Breast epithelium (tissue), 4 donors: Measurements from ENCODE around the gene CSNK1G3. TPM values are rescaled to one million over a fixed set of nuclear protein-coding genes. Genes with fewer than 3 reads are reported as not detected.

Experiments
- DNase-seq, 2 donors: peaks; one replicate each; pipeline ENCODE4 v3.0.0-alpha.2; 2019; ENCODE audit warnings: low spot score in 2 of 2
- H3K27ac ChIP-seq, 2 donors: fragments of 200-600 bp; sonication (generic) in 1 of 2; one replicate each; pipeline ENCODE4 v1.5.1; 2016 to 2019; ENCODE audit warnings: mild to moderate bottlenecking in 1 of 2
- H3K27me3 ChIP-seq, 2 donors: fragments of 200-600 bp; sonication (generic) in 1 of 2; one replicate each; pipeline versions ENCODE4 v1.5.1 to v1.6.0; 2017 to 2019; ENCODE audit warnings: control low read depth in 1 of 2, mild to moderate bottlenecking in 1 of 2
- H3K36me3 ChIP-seq: fragments of 200-600 bp; one replicate; pipeline ENCODE4 v1.5.1; 2019
- H3K4me1 ChIP-seq, 2 donors: fragments of 200-600 bp; sonication (generic); one replicate each; pipeline ENCODE4 v1.5.1; 2016 to 2019; ENCODE audit warnings: control low read depth in 1 of 2
- H3K4me3 ChIP-seq, 3 donors: fragments of 200-600 bp; sonication (generic); 1 replicate in 2 of 3; 2 replicates in 1 of 3; pipeline ENCODE4 v1.5.1; 2016 to 2019; ENCODE audit warnings: mild to moderate bottlenecking in 3 of 3, moderate library complexity in 2 of 3
- H3K9me3 ChIP-seq, 2 donors: fragments of 200-600 bp; sonication (generic) in 1 of 2; one replicate each; pipeline ENCODE4 v1.5.1; 2016 to 2019; ENCODE audit warnings: control low read depth in 1 of 2
- CTCF ChIP-seq, 3 donors: fragments of 450-650 bp; IDR thresholded peaks; one replicate each; pipeline ENCODE4 v1.5.1; 2016 to 2017; ENCODE audit warnings: antibody characterized with exemption in 3 of 3, mild to moderate bottlenecking in 3 of 3, moderate library complexity in 3 of 3
- POLR2A ChIP-seq: fragments of 450-650 bp; IDR thresholded peaks from one replicate; pipeline ENCODE4 v1.6.1; 2016; ENCODE audit warnings: antibody characterized with exemption, mild to moderate bottlenecking, moderate library complexity
- POLR2AphosphoS5 ChIP-seq, 3 donors: sonication (generic); formaldehyde crosslinking; IDR thresholded peaks; one replicate each; pipeline ENCODE4 v1.6.1; 2017; ENCODE audit warnings: antibody characterized with exemption in 3 of 3
- intact Hi-C: fragments of 100-400 bp; cut with DNase I; formaldehyde crosslinking; loops from one replicate; pipeline ENCODE4 v1.15.1; 2023; ENCODE audit warnings: low total_unique reads
- total RNA-seq, 3 donors: library from RNA; depleted of rRNA; stranded (reverse); fragments of >200 nt; gene quantifications; one replicate each; pipeline ENCODE4 v1.1.0, GENCODE V29; 2016

CSNK1G3 gene
- total RNA-seq, 3 donors from 2014 or later, result 37.8 to 77.3 (median 55.7) TPM

GRCh38 chr5:123558762-123559433 lies 46.9 kb downstream of the CSNK1G3 start:
- Histone ChIP-seq H3K36me3 (no peaks in the 10 kb centered on the region), H3K27me3 (no peaks in the 10 kb centered on the region)
- DNase-seq, result no peak

DNA sequence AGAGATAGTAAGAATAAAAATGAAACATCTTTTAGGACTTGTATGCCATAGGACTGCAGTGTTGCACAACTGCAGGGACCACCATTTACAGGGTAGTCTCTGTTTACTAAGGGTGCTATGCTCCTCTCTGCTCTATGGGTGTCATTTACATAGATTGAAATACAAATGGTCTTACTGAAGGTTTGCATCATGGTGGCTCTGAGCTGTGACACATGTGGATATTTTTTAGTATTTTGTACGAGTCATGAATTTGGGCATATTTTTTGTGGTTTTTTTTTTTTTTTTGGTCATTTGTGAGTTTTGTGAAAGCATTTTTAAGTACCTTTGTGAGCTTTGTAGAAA lies 47.4 kb downstream of the CSNK1G3 start:
- Histone ChIP-seq H3K27ac (no peak overlapping the region), H3K36me3 (no peaks in the 10 kb centered on the region), H3K4me1 (no peaks in the 10 kb centered on the region), H3K27me3 (no peaks in the 10 kb centered on the region), H3K9me3 (no peaks in the 10 kb centered on the region), H3K4me3 (no peak overlapping the region)
- intact Hi-C loops, result no loop called here
- no peak for DNase-seq
- no peak for TF ChIP-seq CTCF (IDR thresholded peaks at IDR 0.05)

More at GRCh38 chr5:123558762-123559433, 46.9 kb downstream of the CSNK1G3 start:
- TF ChIP-seq POLR2AphosphoS5 (IDR thresholded peaks at IDR 0.05) (no peak), POLR2A (no peak), CTCF (IDR thresholded peaks at IDR 0.05) (no peak)
- no peak overlapping the region for H3K4me3 ChIP-seq
- no peak overlapping the region for H3K27ac ChIP-seq
- H3K9me3 ChIP-seq, result no peaks in the 10 kb centered on the region
- intact Hi-C loops, result no loop called here
- no peaks in the 10 kb centered on the region for H3K4me1 ChIP-seq

GRCh38 chr5:123561230-123561629 lies 49.3 kb downstream of the CSNK1G3 start:
- Histone ChIP-seq H3K4me1 (no peaks in the 10 kb centered on the region), H3K4me3 (no peak overlapping the region), H3K27ac (no peak overlapping the region), H3K36me3 (no peaks in the 10 kb centered on the region), H3K27me3 (no peaks in the 10 kb centered on the region), H3K9me3 (no peaks in the 10 kb centered on the region)
- intact Hi-C loops, result no loop called here
- no peak for TF ChIP-seq CTCF (IDR thresholded peaks at IDR 0.05)
- TF ChIP-seq POLR2A, result no peak
- TF ChIP-seq POLR2AphosphoS5 (IDR thresholded peaks at IDR 0.05), result no peak
- no peak for DNase-seq

DNA sequence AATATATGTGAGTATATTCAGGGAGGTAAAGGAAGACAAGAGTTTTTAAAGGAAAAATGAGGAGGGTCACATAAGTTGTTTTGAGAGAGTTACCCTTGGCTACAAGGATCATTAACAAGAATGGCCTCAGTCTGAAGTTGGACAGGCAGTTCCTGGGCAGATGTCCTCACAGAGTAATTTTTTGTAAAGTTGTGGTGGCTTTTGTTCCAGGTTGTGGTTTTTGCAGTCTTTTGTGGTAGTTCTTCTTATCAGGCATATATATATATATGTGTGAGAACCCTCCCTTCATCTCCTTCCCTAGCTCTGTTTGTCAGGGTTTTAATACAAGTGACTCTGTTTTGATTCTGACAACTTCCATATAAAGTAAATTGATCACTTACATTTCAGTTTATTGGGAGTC lies 60.0 kb downstream of the CSNK1G3 start:
- Histone ChIP-seq H3K36me3 (no peaks in the 10 kb centered on the region), H3K4me3 (no peak overlapping the region), H3K27me3 (no peaks in the 10 kb centered on the region), H3K27ac (no peak overlapping the region), H3K9me3 (no peaks in the 10 kb centered on the region), H3K4me1 (no peaks in the 10 kb centered on the region)
- TF ChIP-seq POLR2A (no peak), POLR2AphosphoS5 (IDR thresholded peaks at IDR 0.05) (no peak), CTCF (IDR thresholded peaks at IDR 0.05) (no peak)
- intact Hi-C loops, result no loop called here
- no peak for DNase-seq

GRCh38 chr5:123578390-123578789 lies 66.4 kb downstream of the CSNK1G3 start:
- H3K4me1 ChIP-seq, result no peaks in the 10 kb centered on the region
- DNase-seq, result no peak
- intact Hi-C loops, result no loop called here
- H3K9me3 ChIP-seq, result no peaks in the 10 kb centered on the region
- H3K27me3 ChIP-seq, result no peaks in the 10 kb centered on the region
- H3K36me3 ChIP-seq, result no peaks in the 10 kb centered on the region
- TF ChIP-seq POLR2A, result no peak
- no peak for TF ChIP-seq CTCF (IDR thresholded peaks at IDR 0.05)
- no peak for TF ChIP-seq POLR2AphosphoS5 (IDR thresholded peaks at IDR 0.05)
- no peak overlapping the region for H3K27ac ChIP-seq
- no peak overlapping the region for H3K4me3 ChIP-seq
